ENCODE measurements around the gene XPNPEP3.
"Not testable (repeated sequence)": the region's sequence is repeated elsewhere in the genome, so short reads cannot be mapped to it uniquely, and the experiment has no call there.

DNA sequence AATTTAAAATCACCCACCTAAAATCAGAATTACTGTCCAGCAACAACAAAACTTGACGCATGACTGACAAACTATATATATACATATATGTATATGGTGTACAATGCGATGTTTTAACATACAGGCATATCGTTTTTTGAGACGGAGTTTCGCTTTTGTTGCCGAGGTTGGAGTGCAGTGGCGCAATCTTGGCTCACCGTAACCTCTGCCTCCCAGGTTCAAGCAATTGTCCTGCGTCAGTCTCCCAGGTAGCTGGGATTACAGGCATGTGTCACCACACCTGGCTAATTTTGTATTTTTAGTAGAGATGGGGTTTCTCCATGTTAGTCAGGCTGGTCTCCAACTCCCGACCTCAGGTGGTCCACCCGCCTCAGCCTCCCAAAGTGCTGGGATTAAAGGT, 11.1 kb upstream of the XPNPEP3 start:
- TF ChIP-seq, protein P1, sequence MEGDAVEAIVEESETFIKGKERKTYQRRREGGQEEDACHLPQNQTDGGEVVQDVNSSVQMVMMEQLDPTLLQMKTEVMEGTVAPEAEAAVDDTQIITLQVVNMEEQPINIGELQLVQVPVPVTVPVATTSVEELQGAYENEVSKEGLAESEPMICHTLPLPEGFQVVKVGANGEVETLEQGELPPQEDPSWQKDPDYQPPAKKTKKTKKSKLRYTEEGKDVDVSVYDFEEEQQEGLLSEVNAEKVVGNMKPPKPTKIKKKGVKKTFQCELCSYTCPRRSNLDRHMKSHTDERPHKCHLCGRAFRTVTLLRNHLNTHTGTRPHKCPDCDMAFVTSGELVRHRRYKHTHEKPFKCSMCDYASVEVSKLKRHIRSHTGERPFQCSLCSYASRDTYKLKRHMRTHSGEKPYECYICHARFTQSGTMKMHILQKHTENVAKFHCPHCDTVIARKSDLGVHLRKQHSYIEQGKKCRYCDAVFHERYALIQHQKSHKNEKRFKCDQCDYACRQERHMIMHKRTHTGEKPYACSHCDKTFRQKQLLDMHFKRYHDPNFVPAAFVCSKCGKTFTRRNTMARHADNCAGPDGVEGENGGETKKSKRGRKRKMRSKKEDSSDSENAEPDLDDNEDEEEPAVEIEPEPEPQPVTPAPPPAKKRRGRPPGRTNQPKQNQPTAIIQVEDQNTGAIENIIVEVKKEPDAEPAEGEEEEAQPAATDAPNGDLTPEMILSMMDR (IDR thresholded peaks at IDR 0.05) = not testable (repeated sequence)
- not testable (repeated sequence) for TF ChIP-seq POLR2A (IDR thresholded peaks at IDR 0.05)

Data from suprapubic skin (tissue), 3 donors.